ENCODE measurements around the gene RIMBP2.

GRCh38 chr12:130563323-130563722, 152.8 kb downstream of the RIMBP2 start:
- TF ChIP-seq GABPA (IDR thresholded peaks at IDR 0.05; ENCODE audit: low read depth) (no peak), CTCF (IDR thresholded peaks at IDR 0.05) (no peak)

Data from SK-N-SH (cell line).